ENCODE data around the gene UTP15.

UTP15 gene

DNA sequence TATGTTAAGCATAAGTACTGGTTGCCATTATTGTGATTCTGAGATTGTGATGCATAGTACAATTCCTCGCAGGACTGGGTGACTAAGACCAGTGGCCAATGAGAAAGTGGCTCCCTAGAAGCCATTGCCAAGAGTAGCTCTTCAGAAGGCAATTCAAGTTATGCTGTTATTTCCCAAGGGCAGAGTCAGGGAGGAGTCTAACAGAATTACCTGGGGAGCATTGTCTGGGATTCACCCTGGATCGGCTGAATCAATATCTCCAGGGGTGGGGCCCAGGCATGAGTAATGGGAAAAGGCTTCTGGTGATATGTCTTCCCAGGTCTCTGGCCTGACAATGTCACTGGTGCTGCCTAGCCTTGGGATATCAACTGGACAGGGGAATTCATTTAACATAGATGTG lies 49.5 kb downstream of the UTP15 start:
- Histone ChIP-seq H3K36me3 (ENCODE audit: control insufficient read depth, insufficient read depth, low read length) (no peaks in the 10 kb centered on the region), H3K9me3 (ENCODE audit: control insufficient read depth, low read length) (no peaks in the 10 kb centered on the region), H3K9ac (ENCODE audit: low read length) (no peak overlapping the region), H3K4me1 (ENCODE audit: control insufficient read depth, insufficient read depth, low read length) (peaks cover 50% of the 10 kb centered on the region), H3K27me3 (ENCODE audit: control insufficient read depth, insufficient read depth, low read length) (no peaks in the 10 kb centered on the region), H3K4me3 (ENCODE audit: low read length) (no peak overlapping the region)

GRCh38 chr5:73615947-73616346 lies 50.4 kb downstream of the UTP15 start:
- H3K4me1 ChIP-seq (ENCODE audit: control insufficient read depth, insufficient read depth, low read length) = peaks cover 59% of the 10 kb centered on the region
- H3K4me3 ChIP-seq (ENCODE audit: low read length) = no peak overlapping the region
- no peaks in the 10 kb centered on the region for H3K27me3 ChIP-seq (ENCODE audit: control insufficient read depth, insufficient read depth, low read length)
- H3K9ac ChIP-seq (ENCODE audit: low read length) = no peak overlapping the region
- H3K36me3 ChIP-seq (ENCODE audit: control insufficient read depth, insufficient read depth, low read length) = no peaks in the 10 kb centered on the region
- no peaks in the 10 kb centered on the region for H3K9me3 ChIP-seq (ENCODE audit: control insufficient read depth, low read length)

GRCh38 chr5:73617510-73618279 lies 52.2 kb downstream of the UTP15 start:
- no peak overlapping the region for H3K4me3 ChIP-seq (ENCODE audit: low read length)
- H3K4me1 ChIP-seq (ENCODE audit: control insufficient read depth, insufficient read depth, low read length) = peaks cover 54% of the 10 kb centered on the region
- no peaks in the 10 kb centered on the region for H3K27me3 ChIP-seq (ENCODE audit: control insufficient read depth, insufficient read depth, low read length)
- H3K9ac ChIP-seq (ENCODE audit: low read length) = no peak overlapping the region
- no peaks in the 10 kb centered on the region for H3K36me3 ChIP-seq (ENCODE audit: control insufficient read depth, insufficient read depth, low read length)
- H3K9me3 ChIP-seq (ENCODE audit: control insufficient read depth, low read length) = no peaks in the 10 kb centered on the region

GRCh38 chr5:73619606-73620333 lies 54.2 kb downstream of the UTP15 start:
- Histone ChIP-seq H3K4me1 (ENCODE audit: control insufficient read depth, insufficient read depth, low read length) (peaks cover 48% of the 10 kb centered on the region), H3K27me3 (ENCODE audit: control insufficient read depth, insufficient read depth, low read length) (no peaks in the 10 kb centered on the region), H3K9ac (ENCODE audit: low read length) (no peak overlapping the region), H3K4me3 (ENCODE audit: low read length) (no peak overlapping the region), H3K9me3 (ENCODE audit: control insufficient read depth, low read length) (no peaks in the 10 kb centered on the region), H3K36me3 (ENCODE audit: control insufficient read depth, insufficient read depth, low read length) (no peaks in the 10 kb centered on the region)

DNA sequence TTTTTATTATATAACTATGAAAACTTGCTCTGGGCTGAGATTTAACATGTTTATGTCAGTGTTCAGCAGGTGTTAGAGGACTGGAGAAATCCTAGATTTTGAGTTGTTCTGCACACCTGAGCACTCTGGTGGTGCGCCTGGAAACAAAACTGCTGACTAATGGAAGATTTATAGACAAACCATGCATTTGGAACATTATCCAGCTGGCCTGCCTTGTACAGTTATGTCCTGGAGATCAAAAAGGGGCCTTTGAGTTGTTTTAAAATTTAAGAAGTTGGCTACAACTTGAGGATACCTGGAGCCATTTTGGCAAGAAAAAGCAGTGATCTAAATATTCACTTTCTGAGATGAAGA lies 54.8 kb downstream of the UTP15 start:
- no peaks in the 10 kb centered on the region for H3K9me3 ChIP-seq (ENCODE audit: control insufficient read depth, low read length)
- no peak overlapping the region for H3K4me3 ChIP-seq (ENCODE audit: low read length)
- no peaks in the 10 kb centered on the region for H3K27me3 ChIP-seq (ENCODE audit: control insufficient read depth, insufficient read depth, low read length)
- no peak overlapping the region for H3K9ac ChIP-seq (ENCODE audit: low read length)
- H3K4me1 ChIP-seq (ENCODE audit: control insufficient read depth, insufficient read depth, low read length) = peaks cover 48% of the 10 kb centered on the region
- H3K36me3 ChIP-seq (ENCODE audit: control insufficient read depth, insufficient read depth, low read length) = no peaks in the 10 kb centered on the region

DNA sequence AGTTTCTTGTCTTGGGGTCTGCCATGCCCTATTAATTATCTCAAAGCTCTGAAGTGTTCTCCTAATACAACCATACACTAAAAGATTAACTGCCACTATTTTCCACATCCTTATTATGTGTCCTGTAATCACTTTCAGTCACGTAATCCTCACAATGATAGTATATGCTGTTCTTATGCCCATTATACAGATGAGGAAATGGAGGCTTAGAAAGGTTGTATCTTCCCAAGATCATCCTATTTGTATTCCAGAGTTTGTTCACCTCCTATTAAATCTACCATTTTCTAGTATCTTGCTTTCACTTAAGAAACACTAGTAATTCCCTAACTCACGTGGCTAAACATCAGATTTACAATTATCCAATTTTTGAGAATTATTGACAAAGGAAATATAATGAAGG lies 57.5 kb downstream of the UTP15 start:
- H3K36me3 ChIP-seq (ENCODE audit: control insufficient read depth, insufficient read depth, low read length) = no peaks in the 10 kb centered on the region
- H3K4me3 ChIP-seq (ENCODE audit: low read length) = no peak overlapping the region
- no peak overlapping the region for H3K9ac ChIP-seq (ENCODE audit: low read length)
- H3K9me3 ChIP-seq (ENCODE audit: control insufficient read depth, low read length) = no peaks in the 10 kb centered on the region
- H3K4me1 ChIP-seq (ENCODE audit: control insufficient read depth, insufficient read depth, low read length) = peaks cover 38% of the 10 kb centered on the region
- no peaks in the 10 kb centered on the region for H3K27me3 ChIP-seq (ENCODE audit: control insufficient read depth, insufficient read depth, low read length)

DNA sequence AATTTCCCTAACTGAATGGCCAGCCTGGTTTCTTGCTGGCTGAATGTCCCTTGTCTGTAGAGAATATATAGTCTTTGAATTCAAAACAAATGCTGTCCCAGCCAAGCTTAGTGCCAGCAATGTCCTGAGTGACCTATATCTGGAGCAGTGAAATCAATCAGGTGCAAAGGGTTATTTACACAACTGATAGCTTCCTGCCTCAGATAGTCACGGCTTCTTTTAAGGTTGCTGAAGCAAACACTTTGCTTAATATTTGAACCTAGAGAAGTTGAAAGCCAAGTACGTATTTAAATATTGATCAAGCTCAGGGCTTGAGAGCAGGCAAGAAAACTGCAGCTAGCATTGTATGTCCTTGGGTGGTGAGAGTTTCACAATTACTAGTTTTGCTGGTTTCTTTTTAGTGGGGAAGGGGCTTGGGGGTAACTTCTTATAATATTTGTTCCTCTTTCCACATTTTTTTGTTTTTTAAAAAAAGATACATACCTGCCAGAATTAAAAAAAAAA lies 58.4 kb downstream of the UTP15 start:
- Histone ChIP-seq H3K4me1 (ENCODE audit: control insufficient read depth, insufficient read depth, low read length) (peaks cover 39% of the 10 kb centered on the region), H3K27me3 (ENCODE audit: control insufficient read depth, insufficient read depth, low read length) (no peaks in the 10 kb centered on the region), H3K9me3 (ENCODE audit: control insufficient read depth, low read length) (no peaks in the 10 kb centered on the region), H3K9ac (ENCODE audit: low read length) (peak overlapping the region; percentile 33), H3K4me3 (ENCODE audit: low read length) (no peak overlapping the region), H3K36me3 (ENCODE audit: control insufficient read depth, insufficient read depth, low read length) (no peaks in the 10 kb centered on the region)

DNA sequence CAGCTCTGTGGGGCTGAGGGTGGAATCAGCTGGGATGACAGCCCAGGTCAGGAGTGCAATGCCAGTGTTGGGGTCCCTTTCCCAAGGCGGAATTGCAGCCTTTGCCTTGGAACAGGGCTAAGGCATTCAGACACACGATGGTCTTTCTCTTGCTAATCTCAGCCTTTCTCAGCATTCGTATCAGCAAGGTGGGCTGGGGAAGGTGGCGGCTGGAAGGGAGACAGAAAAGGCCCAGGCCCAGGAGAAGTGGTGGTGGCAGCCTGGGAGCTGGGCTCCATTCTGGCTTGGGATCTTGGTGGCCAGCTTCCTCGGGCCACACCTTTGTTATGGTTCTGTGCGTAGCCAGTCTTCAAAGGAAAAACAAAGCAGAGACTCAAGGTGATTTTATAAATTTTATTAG lies 59.3 kb downstream of the UTP15 start:
- Histone ChIP-seq H3K9me3 (ENCODE audit: control insufficient read depth, low read length) (no peaks in the 10 kb centered on the region), H3K4me3 (ENCODE audit: low read length) (no peak overlapping the region), H3K9ac (ENCODE audit: low read length) (no peak overlapping the region), H3K27me3 (ENCODE audit: control insufficient read depth, insufficient read depth, low read length) (no peaks in the 10 kb centered on the region), H3K4me1 (ENCODE audit: control insufficient read depth, insufficient read depth, low read length) (peaks cover 34% of the 10 kb centered on the region), H3K36me3 (ENCODE audit: control insufficient read depth, insufficient read depth, low read length) (no peaks in the 10 kb centered on the region)

DNA sequence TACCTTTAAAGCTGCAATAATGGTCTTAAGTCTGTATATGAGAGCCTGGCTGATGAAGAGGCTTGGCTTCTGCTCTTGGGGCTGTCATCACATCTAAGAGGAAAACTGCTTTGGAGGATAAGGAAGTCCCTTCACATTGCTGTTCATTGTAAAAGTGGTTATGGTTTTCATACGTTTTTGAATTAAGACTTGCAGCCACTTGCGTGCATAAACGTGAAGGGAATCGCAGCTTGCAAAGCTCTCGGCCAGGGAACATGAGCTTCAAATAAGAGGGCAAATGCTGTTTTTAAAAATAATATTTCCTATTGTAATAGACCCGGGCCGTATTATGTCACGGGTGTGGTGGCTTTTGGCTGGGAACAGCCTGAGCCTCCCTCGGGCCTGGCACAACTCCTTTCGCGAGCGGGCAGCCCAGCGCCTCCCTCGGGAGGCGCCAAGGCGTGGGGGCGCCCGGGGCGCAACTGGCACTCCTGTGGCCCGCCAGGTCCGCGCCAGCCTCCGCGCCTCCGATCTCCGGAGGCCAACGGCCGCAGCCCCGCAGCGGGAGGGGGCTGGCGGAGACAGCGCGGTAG lies 59.9 kb downstream of the UTP15 start:
- peak overlapping the region; percentile 61 for H3K9ac ChIP-seq (ENCODE audit: low read length)
- H3K9me3 ChIP-seq (ENCODE audit: control insufficient read depth, low read length) = no peaks in the 10 kb centered on the region
- peak overlapping the region; percentile 34 for H3K4me3 ChIP-seq (ENCODE audit: low read length)
- no peaks in the 10 kb centered on the region for H3K27me3 ChIP-seq (ENCODE audit: control insufficient read depth, insufficient read depth, low read length)
- H3K36me3 ChIP-seq (ENCODE audit: control insufficient read depth, insufficient read depth, low read length) = no peaks in the 10 kb centered on the region
- peaks cover 29% of the 10 kb centered on the region for H3K4me1 ChIP-seq (ENCODE audit: control insufficient read depth, insufficient read depth, low read length)

DNA sequence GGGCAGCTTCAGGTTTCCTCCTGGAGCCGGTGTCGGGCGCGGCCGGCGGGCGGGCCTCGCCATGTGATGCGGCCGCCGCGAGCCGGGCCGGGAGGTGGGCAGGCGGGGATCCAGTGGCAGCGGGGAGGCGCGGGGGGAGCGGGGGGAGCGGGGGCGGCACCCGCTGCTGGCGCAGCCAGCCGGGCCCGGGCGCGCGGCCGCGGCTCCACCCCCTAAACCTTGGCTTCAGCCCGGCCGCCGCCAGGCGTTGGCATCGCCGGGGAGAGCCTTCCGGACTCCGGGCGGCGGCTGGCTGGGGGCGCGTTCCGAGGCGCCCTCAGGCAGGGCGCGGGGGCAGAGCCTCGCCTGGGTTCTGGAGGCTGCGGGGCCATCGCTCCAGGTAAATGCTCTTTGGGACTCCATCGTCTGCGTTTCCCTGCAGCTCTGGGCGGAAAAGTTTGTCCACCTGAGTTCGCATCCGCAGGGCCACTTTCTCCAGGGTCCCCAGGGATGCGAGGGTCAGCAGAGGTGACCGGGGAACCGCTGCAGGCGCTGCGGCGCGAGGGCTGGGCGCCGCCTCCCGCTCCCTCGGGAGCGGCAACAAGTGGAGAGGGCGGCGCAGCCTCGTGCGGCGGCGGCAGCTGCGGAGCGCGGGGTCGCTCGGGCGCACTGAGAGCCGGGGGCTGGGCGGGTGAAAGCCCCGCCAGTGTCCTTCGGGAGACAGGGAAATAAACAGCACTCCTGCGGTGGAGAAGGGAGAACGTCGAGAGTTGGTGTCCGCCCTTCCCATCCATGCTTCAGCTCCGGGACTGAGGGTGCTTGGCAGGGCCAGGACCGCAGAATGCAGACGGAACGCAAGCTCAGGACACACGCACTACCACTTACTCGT lies 60.6 kb downstream of the UTP15 start, which contains the start of gene ARHGEF28:
TSS of gene ARHGEF28 (plus strand) at position 253 of the 868 bp plus-strand sequence. CDS start 58,656 bp downstream, outside the sequence.
- peak within 1 kb of the TSS; percentile 64 for H3K4me3 ChIP-seq (ENCODE audit: low read length)
- no peaks in the 10 kb centered on the region for H3K36me3 ChIP-seq (ENCODE audit: control insufficient read depth, insufficient read depth, low read length)
- no peaks in the 10 kb centered on the region for H3K9me3 ChIP-seq (ENCODE audit: control insufficient read depth, low read length)
- peak within 1 kb of the TSS; percentile 86 for H3K9ac ChIP-seq (ENCODE audit: low read length)
- peaks cover 22% of the 10 kb centered on the region for H3K4me1 ChIP-seq (ENCODE audit: control insufficient read depth, insufficient read depth, low read length)
- no peaks in the 10 kb centered on the region for H3K27me3 ChIP-seq (ENCODE audit: control insufficient read depth, insufficient read depth, low read length)

- no peaks in the 10 kb centered on the region for H3K9me3 ChIP-seq (ENCODE audit: control insufficient read depth, low read length)
- peak overlapping the region; percentile 64 for H3K4me3 ChIP-seq (ENCODE audit: low read length)
- peak overlapping the region; percentile 86 for H3K9ac ChIP-seq (ENCODE audit: low read length)
- no peaks in the 10 kb centered on the region for H3K27me3 ChIP-seq (ENCODE audit: control insufficient read depth, insufficient read depth, low read length)
- peaks cover 22% of the 10 kb centered on the region for H3K4me1 ChIP-seq (ENCODE audit: control insufficient read depth, insufficient read depth, low read length)
- H3K36me3 ChIP-seq (ENCODE audit: control insufficient read depth, insufficient read depth, low read length) = no peaks in the 10 kb centered on the region
Observed at GRCh38 chr5:73626814-73627313, 61.3 kb downstream of the UTP15 start.

Data from mucosa of stomach (tissue), 1 donor.